ENCODE data around the gene MUC5AC.
A peak's percentile ranks its signal among the peaks of the same experiment; 100 is the strongest.

Gene MUC5AC

GRCh38 chr11:1225386-1226225, 67.9 kb downstream of the MUC5AC start:
- no peak overlapping the region for H3K4me3 ChIP-seq (ENCODE audit: low read depth, low read length)
- no peak for TF ChIP-seq CTCF (IDR thresholded peaks at IDR 0.05; ENCODE audit: low read depth, low read length)

- H3K4me3 ChIP-seq (ENCODE audit: low read depth, low read length), result no peak overlapping the region
- no peak for TF ChIP-seq CTCF (IDR thresholded peaks at IDR 0.05; ENCODE audit: low read depth, low read length)
Measured at GRCh38 chr11:1226226-1226985, 68.7 kb downstream of the MUC5AC start.

- H3K4me3 ChIP-seq (ENCODE audit: low read depth, low read length), result no peak overlapping the region
- peak; percentile 18; the same call in 1 of the 2 replicates for TF ChIP-seq CTCF (IDR thresholded peaks at IDR 0.05; ENCODE audit: low read depth, low read length)
Measured at GRCh38 chr11:1226986-1227550, 69.3 kb downstream of the MUC5AC start.

GRCh38 chr11:1227551-1228100, 69.9 kb downstream of the MUC5AC start:
- TF ChIP-seq CTCF (IDR thresholded peaks at IDR 0.05; ENCODE audit: low read depth, low read length), result no peak
- H3K4me3 ChIP-seq (ENCODE audit: low read depth, low read length), result no peak overlapping the region

- TF ChIP-seq CTCF (IDR thresholded peaks at IDR 0.05; ENCODE audit: low read depth, low read length), result no peak
- H3K4me3 ChIP-seq (ENCODE audit: low read depth, low read length), result no peak overlapping the region
Measured at GRCh38 chr11:1228101-1228821, 70.5 kb downstream of the MUC5AC start.

- no peak for TF ChIP-seq CTCF (IDR thresholded peaks at IDR 0.05; ENCODE audit: low read depth, low read length)
- no peak overlapping the region for H3K4me3 ChIP-seq (ENCODE audit: low read depth, low read length)
Measured at GRCh38 chr11:1228921-1229451, 71.2 kb downstream of the MUC5AC start.
